Transverse colon (tissue), 3 donors: ENCODE results near the gene GMPR2.

Experiments used
- EP300 ChIP-seq: sonication (generic); formaldehyde crosslinking; IDR thresholded peaks from one replicate; pipeline ENCODE4 v1.6.1; 2017; ENCODE audit warnings: antibody characterized with exemption, low read depth
- POLR2A ChIP-seq: fragments of 450-650 bp; IDR thresholded peaks from one replicate; pipeline ENCODE4 v1.6.1; 2016; ENCODE audit warnings: antibody characterized with exemption, mild to moderate bottlenecking, moderate library complexity
- TF ChIP-seq, protein P1 (sequence below), 5 experiments: fragments of 200-600 bp in 3 of 5; fragments of 450-650 bp in 2 of 5; sonication (generic) in 3 of 5; IDR thresholded peaks; 1 replicate in 2 of 5; 2 replicates in 3 of 5; pipeline ENCODE4 v1.5.1; 2016 to 2017; ENCODE audit warnings: antibody characterized with exemption in 5 of 5, inconsistent platforms in 3 of 5, mild to moderate bottlenecking in 2 of 5, moderate library complexity in 1 of 5

DNA sequence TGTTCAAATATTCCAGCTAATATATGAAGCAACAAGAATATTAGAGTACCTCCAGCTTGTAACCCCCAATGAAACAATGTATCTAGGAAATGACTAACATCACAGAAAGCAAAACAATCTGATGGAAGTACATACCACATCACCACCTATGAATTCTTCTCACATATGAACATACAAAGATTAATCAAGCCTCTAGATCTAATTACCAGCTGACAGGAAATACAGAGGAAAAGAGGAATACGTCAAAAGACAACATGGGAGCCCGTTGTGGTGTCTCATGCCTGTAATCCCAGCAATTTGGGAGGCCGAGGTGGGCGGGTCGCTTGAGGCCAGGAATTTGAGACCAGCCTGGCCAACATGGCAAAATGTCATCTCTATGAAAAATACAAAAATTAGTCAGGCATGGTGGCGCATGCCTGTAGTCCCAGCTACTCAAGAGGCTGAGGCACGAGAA is 8.1 kb upstream of the GMPR2 start:
- TF ChIP-seq, protein P1, sequence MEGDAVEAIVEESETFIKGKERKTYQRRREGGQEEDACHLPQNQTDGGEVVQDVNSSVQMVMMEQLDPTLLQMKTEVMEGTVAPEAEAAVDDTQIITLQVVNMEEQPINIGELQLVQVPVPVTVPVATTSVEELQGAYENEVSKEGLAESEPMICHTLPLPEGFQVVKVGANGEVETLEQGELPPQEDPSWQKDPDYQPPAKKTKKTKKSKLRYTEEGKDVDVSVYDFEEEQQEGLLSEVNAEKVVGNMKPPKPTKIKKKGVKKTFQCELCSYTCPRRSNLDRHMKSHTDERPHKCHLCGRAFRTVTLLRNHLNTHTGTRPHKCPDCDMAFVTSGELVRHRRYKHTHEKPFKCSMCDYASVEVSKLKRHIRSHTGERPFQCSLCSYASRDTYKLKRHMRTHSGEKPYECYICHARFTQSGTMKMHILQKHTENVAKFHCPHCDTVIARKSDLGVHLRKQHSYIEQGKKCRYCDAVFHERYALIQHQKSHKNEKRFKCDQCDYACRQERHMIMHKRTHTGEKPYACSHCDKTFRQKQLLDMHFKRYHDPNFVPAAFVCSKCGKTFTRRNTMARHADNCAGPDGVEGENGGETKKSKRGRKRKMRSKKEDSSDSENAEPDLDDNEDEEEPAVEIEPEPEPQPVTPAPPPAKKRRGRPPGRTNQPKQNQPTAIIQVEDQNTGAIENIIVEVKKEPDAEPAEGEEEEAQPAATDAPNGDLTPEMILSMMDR (IDR thresholded peaks at IDR 0.05), result no peak
- TF ChIP-seq POLR2A (no peak), EP300 (no peak)
